ENCODE measurements around the gene MAPK6. TPM values are rescaled to one million over a fixed set of nuclear protein-coding genes. Genes with fewer than 3 reads are reported as not detected.

The MAPK6 gene
- total and polyA plus RNA-seq, 11 donors, result 3.6 to 26.2 (median 17.5) TPM

DNA sequence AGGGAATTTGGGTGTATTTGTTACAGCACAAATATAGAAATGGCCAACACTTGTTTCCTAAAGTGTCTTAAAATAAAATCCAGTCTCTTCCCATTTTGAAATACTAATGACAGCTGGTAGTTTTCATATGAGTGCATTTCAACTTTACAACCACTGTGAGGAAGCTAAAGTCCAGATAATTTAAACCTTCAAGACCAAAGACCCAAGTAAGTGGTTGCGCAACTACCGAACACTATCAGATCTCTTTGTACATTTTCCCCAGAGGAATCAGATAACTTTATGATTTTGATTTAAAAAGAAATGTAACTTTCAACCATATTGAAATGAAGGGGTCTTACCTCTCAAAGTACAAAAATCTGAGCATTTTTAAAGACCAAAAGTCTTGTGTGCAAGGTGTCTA is 79.3 kb downstream of the MAPK6 start:
- H3K9me3 ChIP-seq, result no peaks in the 10 kb centered on the region
- no peaks in the 10 kb centered on the region for H3K27me3 ChIP-seq
- no peak overlapping the region for H3K27ac ChIP-seq
- peaks cover 0 to 28% (median 8%) of the 10 kb centered on the region in 12 donors for H3K4me1 ChIP-seq
- ATAC-seq (no peak), DNase-seq (no peak)
- TF ChIP-seq POLR2A (IDR thresholded peaks at IDR 0.05), result no peak
- TF ChIP-seq, protein P1, sequence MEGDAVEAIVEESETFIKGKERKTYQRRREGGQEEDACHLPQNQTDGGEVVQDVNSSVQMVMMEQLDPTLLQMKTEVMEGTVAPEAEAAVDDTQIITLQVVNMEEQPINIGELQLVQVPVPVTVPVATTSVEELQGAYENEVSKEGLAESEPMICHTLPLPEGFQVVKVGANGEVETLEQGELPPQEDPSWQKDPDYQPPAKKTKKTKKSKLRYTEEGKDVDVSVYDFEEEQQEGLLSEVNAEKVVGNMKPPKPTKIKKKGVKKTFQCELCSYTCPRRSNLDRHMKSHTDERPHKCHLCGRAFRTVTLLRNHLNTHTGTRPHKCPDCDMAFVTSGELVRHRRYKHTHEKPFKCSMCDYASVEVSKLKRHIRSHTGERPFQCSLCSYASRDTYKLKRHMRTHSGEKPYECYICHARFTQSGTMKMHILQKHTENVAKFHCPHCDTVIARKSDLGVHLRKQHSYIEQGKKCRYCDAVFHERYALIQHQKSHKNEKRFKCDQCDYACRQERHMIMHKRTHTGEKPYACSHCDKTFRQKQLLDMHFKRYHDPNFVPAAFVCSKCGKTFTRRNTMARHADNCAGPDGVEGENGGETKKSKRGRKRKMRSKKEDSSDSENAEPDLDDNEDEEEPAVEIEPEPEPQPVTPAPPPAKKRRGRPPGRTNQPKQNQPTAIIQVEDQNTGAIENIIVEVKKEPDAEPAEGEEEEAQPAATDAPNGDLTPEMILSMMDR (IDR thresholded peaks at IDR 0.05), result no peak
- intact Hi-C loops (cut with DNase I), result no loop called here
- 86 to 91% (median 88%) methylated on average over 2 of the region's 2 CpGs for WGBS, 4 donors
- no peaks in the 10 kb centered on the region for H3K36me3 ChIP-seq
- no peak overlapping the region for H3K4me3 ChIP-seq

GRCh38 chr15:52099651-52100272 is 80.7 kb downstream of the MAPK6 start:
- Histone ChIP-seq H3K27ac (no peak overlapping the region), H3K4me3 (no peak overlapping the region), H3K36me3 (no peaks in the 10 kb centered on the region), H3K27me3 (no peaks in the 10 kb centered on the region), H3K4me1 (peaks cover 0 to 18% (median 0%) of the 10 kb centered on the region in 12 donors), H3K9me3 (no peaks in the 10 kb centered on the region)
- intact Hi-C loops (cut with DNase I), result no loop called here
- WGBS, 4 donors, result 93 to 97% (median 96%) methylated on average over 15 of the region's 15 CpGs
- TF ChIP-seq, protein P1 (IDR thresholded peaks at IDR 0.05), result no peak
- TF ChIP-seq POLR2A (IDR thresholded peaks at IDR 0.05), result no peak
- ATAC-seq, result no peak
- DNase-seq, result no peak

- no peaks in the 10 kb centered on the region for H3K36me3 ChIP-seq
- TF ChIP-seq, protein P1 (IDR thresholded peaks at IDR 0.05), result no peak
- TF ChIP-seq POLR2A (IDR thresholded peaks at IDR 0.05), result no peak
- no peak for ATAC-seq
- peaks cover 0 to 18% (median 0%) of the 10 kb centered on the region in 12 donors for H3K4me1 ChIP-seq
- H3K27me3 ChIP-seq, result no peaks in the 10 kb centered on the region
- intact Hi-C loops (cut with DNase I), result no loop called here
- 63 to 73% (median 68%) methylated on average over 6 of the region's 6 CpGs for WGBS, 4 donors
- no peak overlapping the region for H3K27ac ChIP-seq
- H3K4me3 ChIP-seq, result no peak overlapping the region
- DNase-seq, result peak; percentile 52 to 87 (median 81)
- H3K9me3 ChIP-seq, result no peaks in the 10 kb centered on the region
Observed at GRCh38 chr15:52100807-52101442, 81.9 kb downstream of the MAPK6 start.

- Histone ChIP-seq H3K36me3 (no peaks in the 10 kb centered on the region), H3K4me3 (no peak overlapping the region), H3K9me3 (no peaks in the 10 kb centered on the region), H3K27me3 (no peaks in the 10 kb centered on the region), H3K4me1 (peaks cover 0 to 18% (median 0%) of the 10 kb centered on the region in 12 donors), H3K27ac (no peak overlapping the region)
- intact Hi-C loops (cut with DNase I), result no loop called here
- TF ChIP-seq POLR2A (IDR thresholded peaks at IDR 0.05), result no peak
- TF ChIP-seq, protein P1 (IDR thresholded peaks at IDR 0.05), result no peak
- DNase-seq (no peak), ATAC-seq (no peak)
- WGBS, 4 donors, result 91 to 95% (median 93%) methylated on average over 16 of the region's 16 CpGs
Observed at GRCh38 chr15:52101542-52102323, 82.7 kb downstream of the MAPK6 start.
